Stimulated activated CD4-positive, alpha-beta T cell treated with anti-CD3 and anti-CD28 coated beads, Interleukin-1b, Interleukin-23, amount 100 ng/mL, for 1 hour (primary cell): Measurements from ENCODE around the gene C6orf52.

Experiments used
- DNase-seq, 2 donors: peaks; one replicate each; pipeline ENCODE4 v3.0.0-alpha.2; 2020; ENCODE audit warnings: low read depth in 2 of 2

Gene C6orf52

DNA sequence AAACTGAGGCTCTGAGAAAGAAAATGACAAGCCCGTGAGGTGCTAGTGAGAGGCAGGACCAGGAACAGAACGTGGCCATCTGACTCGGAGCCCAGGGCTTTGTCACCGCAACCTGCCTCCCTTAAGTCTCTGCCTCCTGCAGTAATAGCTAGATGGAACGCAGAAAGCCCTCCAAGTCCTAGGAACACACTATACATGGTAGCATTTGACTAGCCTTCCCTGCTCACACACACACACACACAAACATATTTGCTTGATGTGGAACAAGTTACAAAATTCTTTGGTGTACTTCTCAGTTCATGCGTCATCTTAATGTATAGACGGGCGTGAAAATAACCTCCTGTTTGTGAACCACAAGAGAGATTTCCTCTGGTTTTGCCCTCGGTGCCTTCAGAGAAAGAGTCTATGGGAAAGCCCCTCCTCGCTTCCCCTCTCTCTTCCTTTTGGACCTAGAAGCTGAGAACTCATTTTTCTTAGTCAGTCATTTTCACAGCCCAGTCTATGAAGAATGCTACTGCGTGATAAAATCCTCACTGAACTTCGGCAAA lies 38.8 kb downstream of the C6orf52 start:
- no peak for DNase-seq

DNA sequence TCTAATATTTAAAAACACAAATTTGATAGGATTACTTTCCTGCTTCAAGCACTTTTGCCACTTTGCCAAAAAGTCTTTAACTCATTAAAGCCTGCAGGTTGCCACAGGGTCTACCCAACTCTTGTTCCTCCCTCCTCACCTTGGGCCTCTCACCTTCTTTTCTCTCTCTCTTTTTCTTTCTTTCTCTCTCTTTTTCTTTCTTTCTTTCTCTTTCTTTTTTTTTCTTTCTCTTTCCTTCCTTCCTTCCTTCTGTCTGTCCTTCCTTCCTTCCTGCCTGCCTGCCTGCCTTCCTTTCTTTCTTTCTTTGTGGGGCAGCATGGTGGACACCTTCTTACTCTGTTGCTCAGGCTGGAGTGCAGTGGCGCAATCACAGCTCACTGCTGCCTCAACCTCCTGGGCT lies 50.2 kb downstream of the C6orf52 start:
- no peak for DNase-seq

DNA sequence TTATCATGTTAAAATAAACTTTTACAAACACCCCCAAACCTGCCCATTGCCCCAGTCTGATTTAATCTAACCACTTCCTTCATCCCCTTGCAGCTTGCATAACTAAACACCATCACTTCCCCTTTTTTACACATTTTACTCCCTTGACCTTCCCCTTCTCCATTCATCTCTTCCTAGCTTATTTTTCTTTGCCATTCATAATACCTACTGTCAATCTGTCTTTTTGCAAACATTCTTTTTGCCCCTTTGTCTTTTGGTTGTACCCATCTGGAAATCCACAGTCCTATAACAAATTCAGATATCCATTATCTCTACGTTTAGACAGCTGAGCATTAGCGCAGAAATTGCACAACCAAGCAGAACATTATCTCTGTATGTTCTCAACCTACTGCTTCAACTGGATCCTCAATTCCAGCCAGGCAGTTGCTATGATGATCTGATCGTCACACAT lies 51.2 kb downstream of the C6orf52 start:
- no peak for DNase-seq

DNA sequence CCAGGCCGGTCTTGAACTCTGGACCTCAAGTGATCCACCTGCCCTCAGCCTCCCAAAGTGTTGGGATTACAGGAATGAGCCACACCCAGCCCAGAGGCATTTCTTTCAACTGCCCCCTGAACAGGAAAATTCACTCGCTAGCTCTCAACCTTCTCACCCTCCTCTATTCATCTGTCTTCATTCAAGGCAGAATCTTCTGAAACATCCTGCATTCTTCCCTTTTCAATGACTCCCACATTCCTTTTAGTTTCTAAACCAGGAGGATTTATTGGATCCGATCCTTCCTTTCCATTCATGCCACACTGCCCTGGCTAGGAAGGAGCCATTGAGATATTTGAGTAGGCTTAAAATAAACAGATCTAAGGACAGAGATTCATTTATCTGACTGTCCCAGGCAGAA lies 52.9 kb downstream of the C6orf52 start:
- no peak for DNase-seq

DNA sequence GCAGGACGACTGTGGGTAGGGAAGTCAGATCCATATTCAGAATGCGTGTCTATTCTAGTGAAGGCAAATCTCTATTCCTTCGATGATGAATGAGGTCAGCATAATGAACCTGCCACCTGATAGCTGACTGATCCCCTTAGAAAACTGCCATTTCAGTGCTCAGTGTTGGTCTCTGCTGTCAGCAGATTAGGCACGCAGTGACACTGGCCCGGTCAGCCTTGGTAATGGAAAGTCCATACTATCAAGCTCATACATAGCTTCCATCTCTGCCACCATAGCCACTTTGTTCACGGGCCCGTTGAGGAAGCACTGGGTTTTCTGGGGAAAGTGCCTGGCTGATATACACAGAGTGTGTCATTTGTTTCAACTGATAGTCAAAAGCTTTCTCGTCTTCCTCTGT lies 54.0 kb downstream of the C6orf52 start:
- DNase-seq, result no peak

DNA sequence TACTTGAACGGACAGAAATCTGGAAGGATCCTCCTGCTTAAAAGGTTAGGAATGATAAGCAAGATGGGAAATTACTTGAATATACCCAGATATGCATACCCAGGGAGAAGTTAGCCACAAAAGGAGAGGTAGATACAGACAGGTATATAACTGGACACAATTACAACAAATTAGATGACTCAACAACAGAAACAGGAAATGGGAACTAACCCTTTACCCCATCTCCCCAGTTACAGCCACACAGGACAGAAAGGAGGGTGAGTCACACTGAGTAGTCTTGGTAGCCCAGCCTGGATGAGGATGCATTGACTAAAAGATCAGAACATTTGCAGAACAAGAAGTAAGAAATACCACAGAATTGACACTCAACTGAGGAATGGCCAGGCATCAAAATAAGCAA lies 61.2 kb downstream of the C6orf52 start:
- DNase-seq, result no peak

DNA sequence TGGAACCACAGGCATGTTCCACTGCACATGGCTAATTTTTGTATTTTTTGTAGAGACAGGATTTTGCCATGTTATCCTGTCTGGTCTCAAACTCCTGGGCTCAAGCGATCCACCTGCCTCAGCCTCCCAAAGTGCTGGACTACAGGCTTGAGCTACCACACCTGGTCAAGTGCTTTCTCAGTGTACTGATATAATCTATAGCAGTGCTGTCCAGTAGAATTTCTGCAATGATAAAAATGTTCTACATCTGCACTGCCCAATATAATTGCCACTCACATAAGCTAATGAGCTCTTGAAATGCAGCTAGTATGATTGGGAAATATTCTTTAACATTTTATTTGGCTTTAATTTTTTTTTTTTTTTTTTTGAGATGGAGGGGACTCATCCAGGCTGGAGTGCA lies 64.2 kb downstream of the C6orf52 start:
- DNase-seq, result no peak

DNA sequence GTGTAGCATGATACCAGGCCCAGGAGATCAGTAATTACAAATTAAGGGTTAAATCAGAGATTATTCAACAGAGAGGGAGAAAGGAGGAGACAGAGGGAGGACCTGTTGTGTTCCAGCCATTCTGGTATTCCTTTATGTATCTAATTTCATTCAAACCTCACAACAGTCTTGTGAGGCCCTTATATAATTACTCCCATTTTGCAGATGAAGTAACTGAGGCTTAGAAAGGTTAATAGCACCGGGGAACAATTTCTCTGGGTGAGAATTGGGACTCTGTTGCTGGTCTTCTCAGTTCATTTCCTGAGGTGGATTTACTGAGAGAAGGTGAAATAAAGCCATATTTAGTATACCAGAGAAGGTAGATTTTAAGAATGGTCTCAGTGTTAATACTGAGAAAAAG lies 66.6 kb downstream of the C6orf52 start:
- DNase-seq, result no peak

DNA sequence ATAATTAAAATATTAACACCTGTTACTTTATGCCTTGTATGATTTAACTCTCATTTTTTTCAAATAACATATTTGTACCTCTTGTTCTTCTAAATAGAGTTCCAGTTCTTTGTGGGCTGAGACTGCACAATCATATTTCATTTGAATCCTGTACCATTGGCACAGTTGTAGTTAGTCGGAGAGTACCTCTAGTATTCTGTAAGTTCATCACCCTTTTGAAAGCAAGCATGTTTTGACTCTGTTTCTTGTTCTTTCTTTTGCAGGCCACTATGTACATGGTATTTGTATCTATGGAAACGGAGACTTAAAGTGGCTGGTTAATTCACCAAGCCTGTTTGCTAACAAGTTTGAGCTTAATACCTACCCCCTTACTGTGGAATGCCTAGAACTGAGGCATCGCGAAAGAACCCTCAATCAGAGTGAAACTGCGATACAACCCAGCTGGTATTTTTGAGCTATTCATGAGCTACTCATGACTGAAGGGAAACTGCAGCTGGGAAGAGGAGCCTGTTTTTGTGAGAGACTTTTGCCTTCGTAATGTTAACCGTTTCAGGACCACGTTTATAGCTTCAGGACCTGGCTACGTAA lies 68.2 kb downstream of the C6orf52 start:
- no peak for DNase-seq

DNA sequence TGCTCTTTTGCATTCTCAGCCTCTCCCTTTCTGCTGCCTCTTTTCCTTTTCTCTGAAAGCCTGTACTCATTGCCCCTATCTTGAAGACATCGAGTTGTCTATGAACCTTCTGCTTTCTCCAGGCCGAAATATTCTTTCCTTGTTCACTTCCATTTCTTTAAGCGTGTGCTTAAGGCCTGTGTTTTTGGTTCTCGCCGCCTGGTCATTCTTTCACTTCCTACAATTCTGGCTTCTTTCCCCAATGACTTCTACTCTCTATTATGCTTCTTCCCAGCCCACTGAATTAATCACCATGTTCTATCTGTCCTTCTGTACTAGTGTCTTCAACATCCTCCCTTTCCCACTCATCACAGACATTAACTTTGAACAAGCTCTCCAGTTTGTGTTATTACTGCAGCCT lies 69.6 kb downstream of the C6orf52 start:
- no peak for DNase-seq

DNA sequence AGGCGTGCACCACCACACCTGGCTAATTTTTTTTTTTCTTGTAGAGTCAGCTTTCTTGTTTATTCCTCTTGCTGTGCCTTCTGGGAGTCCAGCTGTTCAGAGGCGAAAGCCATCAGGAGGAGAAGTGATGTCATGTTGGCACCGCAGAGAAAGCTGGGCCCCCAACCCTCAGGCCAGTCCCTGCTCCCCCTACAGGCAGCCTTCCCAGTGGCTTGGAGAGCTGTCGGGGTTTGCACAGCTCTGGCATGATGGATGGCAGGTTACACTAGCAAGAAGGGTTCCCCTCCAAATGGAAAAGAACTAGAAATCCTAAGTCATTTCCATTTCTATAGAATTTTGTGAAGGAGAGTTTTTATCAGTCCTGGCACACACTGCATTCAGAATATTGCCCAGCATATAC lies 72.6 kb downstream of the C6orf52 start:
- no peak for DNase-seq
